ENCODE data around the gene ZNF276. TPM values are rescaled to one million over a fixed set of nuclear protein-coding genes. Genes with fewer than 3 reads are reported as not detected.
A peak's percentile ranks its signal among the peaks of the same experiment; 100 is the strongest.

The ZNF276 gene
- total and polyA plus RNA-seq, 8 donors, result 7.9 to 49.3 (median 11.2) TPM

- H3K4me3 ChIP-seq, result peak overlapping the region; percentile 56 to 76 (median 70)
- intact Hi-C loops (cut with DNase I), result no loop called here
Observed at GRCh38 chr16:89700100-89700648, 21.2 kb upstream of the ZNF276 start.

DNA sequence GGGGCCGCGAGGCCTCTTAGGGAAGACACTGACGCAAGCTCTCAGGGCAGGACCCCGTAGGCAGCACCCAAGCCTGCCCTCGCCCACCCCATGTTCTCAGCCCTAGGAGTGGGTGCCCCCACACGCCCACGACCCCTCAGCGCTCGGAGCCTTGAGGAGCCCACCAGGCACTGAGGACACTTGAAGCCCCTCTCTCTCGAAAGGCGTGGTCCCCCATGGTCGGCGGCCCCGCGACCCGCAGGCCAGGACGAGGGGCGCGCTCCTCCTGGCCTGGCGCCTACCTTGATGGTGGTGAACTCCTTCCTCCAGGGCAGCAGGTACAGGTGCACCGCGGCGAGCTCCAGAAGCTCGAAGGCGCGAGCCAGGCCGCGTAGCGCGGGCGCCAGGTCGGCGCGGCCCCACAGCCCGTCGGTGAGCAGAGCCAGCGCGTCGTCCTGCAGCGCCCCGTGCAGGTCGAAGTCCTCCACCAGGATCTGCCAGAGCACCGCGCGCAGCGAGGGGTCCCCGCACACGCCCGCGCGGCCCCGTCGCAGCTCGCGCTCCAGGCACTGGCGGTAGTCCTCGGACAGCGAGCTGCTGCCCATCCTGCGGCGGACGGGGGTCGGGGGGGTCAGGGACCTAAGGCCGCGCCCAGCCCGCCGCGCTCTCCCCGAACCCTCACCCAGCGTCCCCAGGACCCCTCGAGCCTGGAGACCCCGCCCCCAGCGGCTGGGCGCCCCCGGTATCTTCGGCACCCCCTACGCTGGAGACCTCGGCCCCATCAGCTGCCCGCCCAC is 20.5 kb upstream of the ZNF276 start:
- Histone ChIP-seq H3K36me3 (no peaks in the 10 kb centered on the region), H3K27me3 (no peaks in the 10 kb centered on the region), H3K9me3 (no peaks in the 10 kb centered on the region), H3K27ac (peak overlapping the region; percentile 88 to 97 (median 94)), H3K4me3 (peak overlapping the region; percentile 56 to 76 (median 70)), H3K4me1 (peaks cover 0 to 9% (median 7%) of the 10 kb centered on the region in 3 donors)
- intact Hi-C loops (cut with DNase I), result no loop called here
- TF ChIP-seq, protein P1, sequence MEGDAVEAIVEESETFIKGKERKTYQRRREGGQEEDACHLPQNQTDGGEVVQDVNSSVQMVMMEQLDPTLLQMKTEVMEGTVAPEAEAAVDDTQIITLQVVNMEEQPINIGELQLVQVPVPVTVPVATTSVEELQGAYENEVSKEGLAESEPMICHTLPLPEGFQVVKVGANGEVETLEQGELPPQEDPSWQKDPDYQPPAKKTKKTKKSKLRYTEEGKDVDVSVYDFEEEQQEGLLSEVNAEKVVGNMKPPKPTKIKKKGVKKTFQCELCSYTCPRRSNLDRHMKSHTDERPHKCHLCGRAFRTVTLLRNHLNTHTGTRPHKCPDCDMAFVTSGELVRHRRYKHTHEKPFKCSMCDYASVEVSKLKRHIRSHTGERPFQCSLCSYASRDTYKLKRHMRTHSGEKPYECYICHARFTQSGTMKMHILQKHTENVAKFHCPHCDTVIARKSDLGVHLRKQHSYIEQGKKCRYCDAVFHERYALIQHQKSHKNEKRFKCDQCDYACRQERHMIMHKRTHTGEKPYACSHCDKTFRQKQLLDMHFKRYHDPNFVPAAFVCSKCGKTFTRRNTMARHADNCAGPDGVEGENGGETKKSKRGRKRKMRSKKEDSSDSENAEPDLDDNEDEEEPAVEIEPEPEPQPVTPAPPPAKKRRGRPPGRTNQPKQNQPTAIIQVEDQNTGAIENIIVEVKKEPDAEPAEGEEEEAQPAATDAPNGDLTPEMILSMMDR (IDR thresholded peaks at IDR 0.05), result no peak
- FAIRE-seq, result no peak
- ATAC-seq, result peak; percentile 46 to 71 (median 56)
- peak; percentile 66 to 91 (median 79) for DNase-seq
- WGBS, 2 donors, result 1% methylated on average over 59 to 78 of the region's 78 CpGs

More at GRCh38 chr16:89700100-89700648, 21.2 kb upstream of the ZNF276 start:
- peak overlapping the region; percentile 88 to 97 (median 94) for H3K27ac ChIP-seq
- no peaks in the 10 kb centered on the region for H3K27me3 ChIP-seq
- peaks cover 0 to 9% (median 7%) of the 10 kb centered on the region in 3 donors for H3K4me1 ChIP-seq
- FAIRE-seq, result peak; percentile 26
- TF ChIP-seq, protein P1 (IDR thresholded peaks at IDR 0.05), result peak; percentile 76 to 87 (median 80)
- DNase-seq, result peak; percentile 99 to 100 (median 100)
- no peaks in the 10 kb centered on the region for H3K36me3 ChIP-seq
- 0% methylated on average over 28 to 30 of the region's 30 CpGs for WGBS, 2 donors
- peak; percentile 68 to 81 (median 70) for ATAC-seq
- no peaks in the 10 kb centered on the region for H3K9me3 ChIP-seq

- Histone ChIP-seq H3K27me3 (no peaks in the 10 kb centered on the region), H3K27ac (peak within 1 kb of the TSS; percentile 88 to 97 (median 94)), H3K4me3 (peak within 1 kb of the TSS; percentile 56 to 76 (median 70)), H3K9me3 (no peaks in the 10 kb centered on the region), H3K4me1 (peaks cover 0 to 9% (median 7%) of the 10 kb centered on the region in 3 donors), H3K36me3 (no peaks in the 10 kb centered on the region)
- TF ChIP-seq, protein P1 (IDR thresholded peaks at IDR 0.05), result no peak
- intact Hi-C loops (cut with DNase I), result no loop called here
- peak; percentile 97 to 99 (median 98) for DNase-seq
- no peak for FAIRE-seq
- ATAC-seq, result peak; percentile 76 to 84 (median 80)
- 1% methylated on average over 69 to 97 of the region's 97 CpGs for WGBS, 2 donors
Observed at GRCh38 chr16:89701425-89702406, 19.6 kb upstream of the ZNF276 start, which contains the start of gene SPATA2L. Gene SPATA2L (minus strand): TSS chr16:89701705. CDS start chr16:89701232, 473 bp downstream.

DNA sequence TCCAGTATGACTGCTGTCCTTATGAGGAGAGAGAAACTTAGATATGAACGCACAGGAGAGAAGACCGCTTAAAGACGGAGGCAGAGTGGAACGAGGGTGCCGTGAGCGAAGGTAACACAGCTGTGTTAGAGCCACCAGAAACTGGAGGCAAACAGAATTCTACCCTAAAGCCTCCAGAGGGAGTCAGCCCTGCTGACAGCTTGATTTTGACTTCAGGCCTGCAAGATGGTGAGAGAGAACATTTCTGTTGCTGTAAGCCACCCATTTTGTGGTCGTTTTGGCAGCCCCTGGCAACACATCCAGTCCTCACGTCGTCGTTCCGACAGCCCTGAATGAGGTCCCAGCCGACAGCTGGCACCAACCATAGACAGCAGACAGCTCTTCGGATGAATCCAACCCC is 17.1 kb upstream of the ZNF276 start:
- H3K36me3 ChIP-seq, result no peaks in the 10 kb centered on the region
- 72 to 77% methylated on average over 13 of the region's 13 CpGs for WGBS, 2 donors
- H3K27me3 ChIP-seq, result no peaks in the 10 kb centered on the region
- no peaks in the 10 kb centered on the region for H3K9me3 ChIP-seq
- TF ChIP-seq, protein P1 (IDR thresholded peaks at IDR 0.05), result no peak
- no peak overlapping the region for H3K4me3 ChIP-seq
- intact Hi-C loops (cut with DNase I), result no loop called here
- no peak overlapping the region for H3K27ac ChIP-seq
- peaks cover 0 to 9% (median 6%) of the 10 kb centered on the region in 3 donors for H3K4me1 ChIP-seq
- DNase-seq (no peak), ATAC-seq (no peak), FAIRE-seq (no peak)
